K562 (cell line): Measurements from ENCODE around the gene JPH2. TPM values are rescaled to one million over a fixed set of nuclear protein-coding genes. Genes with fewer than 3 reads are reported as not detected.

ENCODE experiments used
- ATF7 ChIP-seq: fragments of 450-650 bp; IDR thresholded peaks from 2 replicates; pipeline ENCODE4 v1.7.1; 2014; ENCODE audit warnings: mild to moderate bottlenecking, moderate library complexity
- CHD1 ChIP-seq: fragments of 200-600 bp; sonication (generic); IDR thresholded peaks from one replicate; pipeline ENCODE4 v1.6.1; 2012; ENCODE audit warnings: mild to moderate bottlenecking, moderate library complexity, low read length, inconsistent platforms
- CTBP1 ChIP-seq: fragments of 450-650 bp; IDR thresholded peaks from 2 replicates; pipeline ENCODE4 v1.6.1; 2016; ENCODE audit warnings: borderline replicate concordance
- CTCF ChIP-seq, 3 experiments: IDR thresholded peaks in 2 of 3; conservative IDR thresholded peaks in 1 of 3; 2 replicates each; pipeline ENCODE4 v1.5.1; 2011 to 2012; ENCODE audit warnings: low read length in 3 of 3, mild to moderate bottlenecking in 3 of 3, control low read depth in 2 of 3, improper control_type of control experiment in 1 of 3, inconsistent platforms in 1 of 3, low read depth in 1 of 3, mixed read lengths in 1 of 3, moderate library complexity in 1 of 3; ENCODE audit not compliant: insufficient read depth in 2 of 3
- EP400 ChIP-seq: fragments of 450-650 bp; IDR thresholded peaks from 2 replicates; pipeline ENCODE4 v1.6.1; 2017; ENCODE audit warnings: antibody characterized with exemption, mild to moderate bottlenecking, moderate library complexity
- ESRRA ChIP-seq: fragments of 450-650 bp; IDR thresholded peaks from 2 replicates; pipeline ENCODE4 v1.6.1; 2014; ENCODE audit warnings: low read depth, mild to moderate bottlenecking, moderate library complexity, borderline replicate concordance
- JUN ChIP-seq, 2 experiments: sonication (generic) in 1 of 2; formaldehyde crosslinking in 1 of 2; IDR thresholded peaks; 2 replicates each; pipeline versions ENCODE4 v1.6.1 to v1.8.0; 2012 to 2022; ENCODE audit warnings: borderline replicate concordance in 2 of 2, mild to moderate bottlenecking in 2 of 2, improper control_type of control experiment in 1 of 2, low read depth in 1 of 2, low read length in 1 of 2, missing genetic modification reagents in 1 of 2
- MAFF ChIP-seq: IDR thresholded peaks from 2 replicates; pipeline ENCODE4 v1.6.1; 2012; ENCODE audit warnings: low read length, improper control_type of control experiment
- MCM3 ChIP-seq: fragments of 450-650 bp; IDR thresholded peaks from 2 replicates; pipeline ENCODE4 v1.6.1; 2016
- MYNN ChIP-seq, 2 experiments: sonication (generic); formaldehyde crosslinking in 1 of 2; IDR thresholded peaks; 2 replicates each; pipeline versions ENCODE4 v1.5.0 to v1.6.1; 2016 to 2020; ENCODE audit warnings: antibody characterized with exemption in 1 of 2, missing genetic modification reagents in 1 of 2
- PTRF ChIP-seq: fragments of 450-650 bp; IDR thresholded peaks from 2 replicates; pipeline ENCODE4 v1.6.1; 2016; ENCODE audit warnings: mild to moderate bottlenecking, missing genetic modification characterization, missing compliant biosample characterization
- RBM14 ChIP-seq: fragments of 200-400 bp; formaldehyde crosslinking; IDR thresholded peaks from 2 replicates; pipeline ENCODE4 v1.6.1; 2018; ENCODE audit warnings: low read depth, mild to moderate bottlenecking, low read length, moderate library complexity, borderline replicate concordance; ENCODE audit not compliant: insufficient read depth
- SMARCE1 ChIP-seq: fragments of 450-650 bp; IDR thresholded peaks from 2 replicates; pipeline ENCODE4 v1.7.1; 2016; ENCODE audit warnings: mild to moderate bottlenecking
- SNIP1 ChIP-seq: fragments of 450-650 bp; IDR thresholded peaks from 2 replicates; pipeline ENCODE4 v1.7.1; 2017; ENCODE audit warnings: low read depth, mild to moderate bottlenecking
- TAF1 ChIP-seq: IDR thresholded peaks from 2 replicates; pipeline ENCODE4 v1.6.1; 2011; ENCODE audit warnings: mild to moderate bottlenecking, low read length, moderate library complexity; ENCODE audit not compliant: insufficient read depth, control insufficient read depth, severe bottlenecking; ENCODE audit errors: extremely low read depth
- TFAM ChIP-seq: fragments of 250-450 bp; sonication (Bioruptor Pico); conservative IDR thresholded peaks from 2 replicates; pipeline ENCODE4 v1.5.0; 2021; ENCODE audit warnings: mild to moderate bottlenecking, moderate library complexity
- YY1 ChIP-seq, 3 experiments: IDR thresholded peaks; 2 replicates each; pipeline ENCODE4 v1.6.1; 2011; ENCODE audit warnings: low read length in 2 of 3, mild to moderate bottlenecking in 2 of 3, moderate library complexity in 2 of 3, borderline replicate concordance in 1 of 3, control low read depth in 1 of 3, low read depth in 1 of 3; ENCODE audit not compliant: insufficient read depth in 3 of 3, insufficient replicate concordance in 2 of 3, control insufficient read depth in 1 of 3, insufficient read length in 1 of 3; ENCODE audit errors: extremely low read depth in 1 of 3
- ZKSCAN1 ChIP-seq: fragments of 150-350 bp; IDR thresholded peaks from 2 replicates; pipeline ENCODE4 v1.6.1; 2016; ENCODE audit warnings: low read depth, low read length
- ZNF197 ChIP-seq: fragments of 200-800 bp; sonication (Bioruptor generic); IDR thresholded peaks from 2 replicates; pipeline ENCODE4 v1.6.1; 2016; ENCODE audit warnings: low read depth, missing genetic modification characterization, missing compliant biosample characterization
- polyA plus RNA-seq, 8 experiments: library from polyadenylated mRNA; depleted of rRNA in 4 of 8; stranded (reverse) in 5 of 8; unstranded in 3 of 8; fragments of >200 nt; fragmentation: Nextera tagmentation in 2 of 8; fragmentation: Illumina TruSeq in 1 of 8; extraction: Ambion mirVana in 2 of 8; extraction: Trizol in 1 of 8; gene quantifications; 2 replicates each; pipeline versions ENCODE4 v1.2.1 to v1.2.3, GENCODE V29; 2011 to 2014; ENCODE audit warnings: inconsistent platforms in 1 of 8, missing spikeins in 1 of 8
- total RNA-seq, 7 experiments: library from RNA; depleted of rRNA in 6 of 7; stranded (reverse); fragments of >200 nt in 6 of 7; fragmentation: Illumina TruSeq in 2 of 7; extraction: Trizol in 2 of 7; gene quantifications; 2 replicates each; pipeline versions ENCODE4 v1.2.1 to v1.2.3, GENCODE V29; 2011 to 2021; ENCODE audit warnings: low replicate concordance in 1 of 7
- TF ChIP-seq, protein P1 (sequence below): fragments of 450-650 bp; IDR thresholded peaks from 2 replicates; pipeline ENCODE4 v1.7.1; 2018; ENCODE audit warnings: mild to moderate bottlenecking, low read depth; ENCODE audit not compliant: partially characterized antibody
- TF ChIP-seq, protein P2 (sequence below): fragments of 250-450 bp; sonication (Bioruptor Pico); IDR thresholded peaks from 2 replicates; pipeline ENCODE4 v1.5.0; 2021

The JPH2 gene
- total and polyA plus RNA-seq, 9 of the 15 experiments (the other 6 are each of a cell fraction or from before 2014, with no cell fraction given), result not detected

- TF ChIP-seq CTCF (IDR thresholded peaks at IDR 0.05 in 2 of 3, conservative IDR thresholded peaks at IDR 0.05 in 1 of 3; ENCODE audit: insufficient read depth in 2 of 3, low read depth in 1 of 3, low read length in 3 of 3) (no peak), SMARCE1 (peak; percentile 76), MAFF (peak; percentile 93), MYNN (IDR thresholded peaks at IDR 0.05) (no peak), MYNN (CRISPR knock-in tag; IDR thresholded peaks at IDR 0.05) (no peak), EP400 (peak; percentile 28; the same call in 1 of the 2 replicates), ATF7 (0 out of 2 replicates have a peak, but pooled peaks have one; percentile 32), MCM3 (no peak), JUN (IDR thresholded peaks at IDR 0.05; ENCODE audit: borderline replicate concordance, low read depth, low read length) (peak; percentile 68), JUN (CRISPR knock-in tag; IDR thresholded peaks at IDR 0.05; ENCODE audit: borderline replicate concordance) (no peak), RBM14 (no peak), YY1 (IDR thresholded peaks at IDR 0.05; ENCODE audit: borderline replicate concordance in 1 of 3, control insufficient read depth in 1 of 3, extremely low read depth in 1 of 3, insufficient read depth in 3 of 3, insufficient read length in 1 of 3, insufficient replicate concordance in 2 of 3, low read depth in 1 of 3, low read length in 2 of 3) (no peak), ZNF197 (CRISPR knock-in tag) (no peak), CTBP1 (no peak), CHD1 (no peak), ESRRA (no peak), ZKSCAN1 (no peak), TAF1 (no peak), TFAM (no peak), SNIP1 (no peak), PTRF (no peak)
- TF ChIP-seq, protein P1, sequence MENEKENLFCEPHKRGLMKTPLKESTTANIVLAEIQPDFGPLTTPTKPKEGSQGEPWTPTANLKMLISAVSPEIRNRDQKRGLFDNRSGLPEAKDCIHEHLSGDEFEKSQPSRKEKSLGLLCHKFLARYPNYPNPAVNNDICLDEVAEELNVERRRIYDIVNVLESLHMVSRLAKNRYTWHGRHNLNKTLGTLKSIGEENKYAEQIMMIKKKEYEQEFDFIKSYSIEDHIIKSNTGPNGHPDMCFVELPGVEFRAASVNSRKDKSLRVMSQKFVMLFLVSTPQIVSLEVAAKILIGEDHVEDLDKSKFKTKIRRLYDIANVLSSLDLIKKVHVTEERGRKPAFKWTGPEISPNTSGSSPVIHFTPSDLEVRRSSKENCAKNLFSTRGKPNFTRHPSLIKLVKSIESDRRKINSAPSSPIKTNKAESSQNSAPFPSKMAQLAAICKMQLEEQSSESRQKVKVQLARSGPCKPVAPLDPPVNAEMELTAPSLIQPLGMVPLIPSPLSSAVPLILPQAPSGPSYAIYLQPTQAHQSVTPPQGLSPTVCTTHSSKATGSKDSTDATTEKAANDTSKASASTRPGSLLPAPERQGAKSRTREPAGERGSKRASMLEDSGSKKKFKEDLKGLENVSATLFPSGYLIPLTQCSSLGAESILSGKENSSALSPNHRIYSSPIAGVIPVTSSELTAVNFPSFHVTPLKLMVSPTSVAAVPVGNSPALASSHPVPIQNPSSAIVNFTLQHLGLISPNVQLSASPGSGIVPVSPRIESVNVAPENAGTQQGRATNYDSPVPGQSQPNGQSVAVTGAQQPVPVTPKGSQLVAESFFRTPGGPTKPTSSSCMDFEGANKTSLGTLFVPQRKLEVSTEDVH, result no peak
- TF ChIP-seq, protein P2, sequence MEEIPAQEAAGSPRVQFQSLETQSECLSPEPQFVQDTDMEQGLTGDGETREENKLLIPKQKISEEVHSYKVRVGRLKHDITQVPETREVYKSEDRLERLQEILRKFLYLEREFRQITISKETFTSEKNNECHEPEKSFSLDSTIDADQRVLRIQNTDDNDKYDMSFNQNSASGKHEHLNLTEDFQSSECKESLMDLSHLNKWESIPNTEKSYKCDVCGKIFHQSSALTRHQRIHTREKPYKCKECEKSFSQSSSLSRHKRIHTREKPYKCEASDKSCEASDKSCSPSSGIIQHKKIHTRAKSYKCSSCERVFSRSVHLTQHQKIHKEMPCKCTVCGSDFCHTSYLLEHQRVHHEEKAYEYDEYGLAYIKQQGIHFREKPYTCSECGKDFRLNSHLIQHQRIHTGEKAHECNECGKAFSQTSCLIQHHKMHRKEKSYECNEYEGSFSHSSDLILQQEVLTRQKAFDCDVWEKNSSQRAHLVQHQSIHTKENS (CRISPR knock-in tag), result no peak
Measured at GRCh38 chr20:44204156-44204831, 17.3 kb upstream of the JPH2 start (continued).
